Upper lobe of left lung (tissue), 4 donors: ENCODE measurements around the gene ARMCX5.

Experiments
- CTCF ChIP-seq, 6 experiments: fragments of 450-650 bp in 4 of 6; fragments of 200-600 bp in 2 of 6; sonication (generic) in 2 of 6; IDR thresholded peaks; one replicate each; pipeline ENCODE4 v1.5.1; 2016 to 2019; ENCODE audit warnings: antibody characterized with exemption in 6 of 6
- EP300 ChIP-seq, 4 donors: sonication (generic); formaldehyde crosslinking; IDR thresholded peaks; one replicate each; pipeline ENCODE4 v1.5.1; 2017; ENCODE audit warnings: antibody characterized with exemption in 4 of 4, control low read depth in 2 of 4
- POLR2AphosphoS5 ChIP-seq, 2 donors: sonication (generic); formaldehyde crosslinking; IDR thresholded peaks; one replicate each; pipeline ENCODE4 v1.5.1; 2017; ENCODE audit warnings: antibody characterized with exemption in 2 of 2

- TF ChIP-seq CTCF (IDR thresholded peaks at IDR 0.05) (no peak), POLR2AphosphoS5 (IDR thresholded peaks at IDR 0.05) (no peak), EP300 (IDR thresholded peaks at IDR 0.05) (no peak)
These were observed 24.8 kb downstream of the ARMCX5 start for GRCh38 chrX:102624105-102624504.
